ENCODE results near the gene GABBR2. TPM values are rescaled to one million over a fixed set of nuclear protein-coding genes. Genes with fewer than 3 reads are reported as not detected.

GABBR2 gene
- polyA plus RNA-seq, 1 of the 3 experiments (the other 2 are of a cell fraction), result not detected

DNA sequence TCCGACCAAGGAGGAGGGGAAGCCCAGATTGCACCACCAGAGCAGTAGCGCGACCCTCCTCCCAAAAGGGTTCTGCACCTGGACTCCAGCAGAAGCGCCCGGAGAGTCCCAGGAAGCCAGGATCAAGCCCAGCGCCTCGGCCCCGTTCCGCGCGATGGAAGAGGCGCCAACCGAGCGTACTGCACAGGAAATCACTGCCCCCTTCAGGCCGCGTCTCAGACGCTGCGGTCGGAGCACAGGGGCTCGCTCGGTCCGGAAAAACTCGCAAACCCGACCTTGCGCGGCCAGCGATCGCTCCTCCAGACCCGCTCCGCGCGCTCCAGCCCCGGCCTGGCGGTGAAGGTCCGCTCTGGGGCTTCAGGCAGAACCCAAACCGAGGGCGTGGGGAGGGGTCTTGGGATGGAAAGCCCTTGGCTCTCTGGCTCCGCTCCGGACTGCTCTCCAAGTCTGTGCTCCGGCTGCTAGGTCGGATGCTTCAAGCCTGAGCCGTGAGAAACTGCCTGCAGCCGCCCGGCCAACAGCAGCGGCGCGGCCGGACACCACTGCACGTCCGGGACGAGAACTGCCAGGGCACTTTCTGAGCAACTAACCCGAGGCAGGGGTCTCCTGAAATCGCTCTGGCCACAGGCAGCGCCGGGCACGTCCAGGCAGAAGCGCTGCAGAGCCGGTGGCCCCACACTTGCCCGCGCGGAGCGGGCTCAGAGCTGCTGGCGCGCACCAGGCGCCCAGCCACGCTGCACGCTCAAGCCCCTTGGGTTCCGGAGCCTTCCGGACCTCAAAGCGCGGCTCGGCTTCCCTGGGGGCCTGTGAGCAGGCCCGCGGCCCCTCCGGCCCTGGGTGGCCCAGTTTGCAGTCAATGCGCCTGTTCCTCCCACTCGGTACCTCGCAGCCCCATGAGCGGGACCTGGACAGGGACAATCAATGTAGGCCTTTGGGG, 1.3 kb downstream of the GABBR2 start (continued):
- TF ChIP-seq YY1 (IDR thresholded peaks at IDR 0.05; ENCODE audit: low read depth), result no peak

DNA sequence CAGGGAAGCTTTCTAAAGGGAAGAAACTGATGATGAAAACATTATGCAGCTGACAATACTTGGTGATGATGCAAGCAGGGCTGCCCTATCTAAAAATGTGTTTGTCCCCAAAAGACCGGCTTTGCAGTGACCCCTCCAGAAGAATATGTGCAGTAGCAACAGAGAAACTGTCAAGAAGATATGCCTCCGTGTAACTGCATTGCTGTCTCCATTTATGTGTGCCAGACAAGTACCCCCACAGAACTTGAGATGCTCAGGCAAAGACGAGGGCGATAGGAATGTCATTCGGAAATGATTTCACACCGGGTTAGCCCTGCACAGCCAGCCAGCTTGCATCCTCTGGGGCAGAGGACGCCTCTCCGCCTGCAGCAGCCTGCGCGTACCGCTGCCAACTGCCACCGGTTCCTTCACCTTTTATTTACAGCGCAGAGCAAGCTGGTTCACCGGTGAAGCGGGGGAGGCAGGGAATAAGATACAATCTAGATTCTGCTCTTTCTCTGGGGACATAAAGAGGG, 2.0 kb downstream of the GABBR2 start:
- no peak for TF ChIP-seq TAF1 (IDR thresholded peaks at IDR 0.05; ENCODE audit: borderline replicate concordance, low read depth, low read length)
- no peak for TF ChIP-seq TCF12 (IDR thresholded peaks at IDR 0.05)
- TF ChIP-seq MXI1 (IDR thresholded peaks at IDR 0.05; ENCODE audit: low read depth, low read length), result no peak
- TF ChIP-seq NFIC (IDR thresholded peaks at IDR 0.05; ENCODE audit: borderline replicate concordance), result no peak
- no peak for TF ChIP-seq RFX5 (IDR thresholded peaks at IDR 0.05; ENCODE audit: low read length)
- no peak for TF ChIP-seq CHD2 (IDR thresholded peaks at IDR 0.05; ENCODE audit: low read length, partially characterized antibody)
- no peak for TF ChIP-seq GABPA (IDR thresholded peaks at IDR 0.05; ENCODE audit: low read depth)
- TF ChIP-seq FOXJ3 (CRISPR knock-in tag; IDR thresholded peaks at IDR 0.05), result no peak
- TF ChIP-seq EZH2phosphoT487 (IDR thresholded peaks at IDR 0.05; ENCODE audit: borderline replicate concordance, low read depth), result no peak
- TF ChIP-seq FOXM1 (IDR thresholded peaks at IDR 0.05; ENCODE audit: low read depth), result no peak
- TF ChIP-seq, protein P1, sequence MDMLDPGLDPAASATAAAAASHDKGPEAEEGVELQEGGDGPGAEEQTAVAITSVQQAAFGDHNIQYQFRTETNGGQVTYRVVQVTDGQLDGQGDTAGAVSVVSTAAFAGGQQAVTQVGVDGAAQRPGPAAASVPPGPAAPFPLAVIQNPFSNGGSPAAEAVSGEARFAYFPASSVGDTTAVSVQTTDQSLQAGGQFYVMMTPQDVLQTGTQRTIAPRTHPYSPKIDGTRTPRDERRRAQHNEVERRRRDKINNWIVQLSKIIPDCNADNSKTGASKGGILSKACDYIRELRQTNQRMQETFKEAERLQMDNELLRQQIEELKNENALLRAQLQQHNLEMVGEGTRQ (IDR thresholded peaks at IDR 0.05; ENCODE audit: borderline replicate concordance, low read depth, low read length), result no peak
- no peak for TF ChIP-seq RAD21 (IDR thresholded peaks at IDR 0.05; ENCODE audit: low read length)
- no peak for TF ChIP-seq NRF1 (IDR thresholded peaks at IDR 0.05; ENCODE audit: low read depth, low read length)
- Histone ChIP-seq H3K9ac (no peak overlapping the region), H3K79me2 (ENCODE audit: insufficient read depth) (no peaks in the 10 kb centered on the region), H3F3A (replicated peaks; ENCODE audit: insufficient read depth) (no peaks in the 10 kb centered on the region), H3K4me2 (peak overlapping the region; percentile 67), H3K9me3 (no peaks in the 10 kb centered on the region), H3K36me3 (replicated peaks in 1 of 2; ENCODE audit: control insufficient read depth in 1 of 2, insufficient read depth in 2 of 2, low read length in 1 of 2) (no peaks in the 10 kb centered on the region), H3K9me2 (no peaks in the 10 kb centered on the region), H3K4me3 (ENCODE audit: low read depth in 2 of 2, low read length in 1 of 2) (no peak overlapping the region), H3K27ac (ENCODE audit: low read depth in 2 of 2, low read length in 1 of 2) (no peak overlapping the region), H3K27me3 (ENCODE audit: insufficient read depth) (peaks cover 61% of the 10 kb centered on the region), H4K20me1 (ENCODE audit: insufficient read depth) (no peaks in the 10 kb centered on the region), H2AFZ (ENCODE audit: low read depth) (no peak overlapping the region), H3K4me1 (ENCODE audit: control insufficient read depth in 1 of 2, insufficient read depth in 2 of 2, low read depth in 1 of 2, low read length in 1 of 2) (no peaks in the 10 kb centered on the region; a peak in 1 of 4 replicates)
- no peak for DNase-seq
- POLR2A ChIA-PET, result no interaction called here
- CTCF ChIA-PET, result interaction anchor here (0.8 to 3.1 kb wide), 12 partner anchors 10 to 425 kb away, joined by 3 to 16 read pairs (median 4); no protein-coding TSS in a partner anchor
- 39% methylated on average over 7 of the region's 15 CpGs for WGBS (ENCODE audit: low lambda C conversion rate)
